Neural crest cell (in vitro differentiated cells): ENCODE data around the gene MYBBP1A. TPM values are rescaled to one million over a fixed set of nuclear protein-coding genes. Genes with fewer than 3 reads are reported as not detected.
A peak's percentile ranks its signal among the peaks of the same experiment; 100 is the strongest.

Source experiments
- DNase-seq: peaks from one replicate; pipeline ENCODE4 v3.0.0; 2021; ENCODE audit warnings: low read depth, mixed read lengths, low spot score
- H3K27ac Mint-ChIP-seq: one replicate; pipeline ENCODE4 v1.8.0; 2021; ENCODE audit warnings: mild to moderate bottlenecking, mixed read lengths; ENCODE audit not compliant: unreplicated experiment
- H3K27me3 Mint-ChIP-seq: 2 replicates; pipeline ENCODE4 v1.8.0; 2021; ENCODE audit warnings: low read depth, mild to moderate bottlenecking, mixed read lengths
- H3K36me3 Mint-ChIP-seq: 2 replicates; pipeline ENCODE4 v1.8.0; 2021; ENCODE audit warnings: low read depth, mild to moderate bottlenecking, mixed read lengths
- H3K4me1 Mint-ChIP-seq: 2 replicates; pipeline ENCODE4 v1.8.0; 2021; ENCODE audit warnings: mixed read lengths
- H3K4me3 Mint-ChIP-seq: one replicate; pipeline ENCODE4 v1.8.0; 2021; ENCODE audit warnings: mild to moderate bottlenecking, mixed read lengths
- H3K9me3 Mint-ChIP-seq: 2 replicates; pipeline ENCODE4 v1.8.0; 2021; ENCODE audit warnings: mixed read lengths
- CTCF ChIP-seq: fragments of 200-600 bp; sonication (generic); conservative IDR thresholded peaks from 2 replicates; pipeline ENCODE4 v1.5.0; 2021; ENCODE audit warnings: antibody characterized with exemption, mild to moderate bottlenecking
- total RNA-seq: library from RNA; stranded (reverse); gene quantifications from 2 replicates; pipeline ENCODE4 v1.2.1, GENCODE V29; 2021

The MYBBP1A gene
- total RNA-seq, 1 donor from 2014 or later = 69.3 TPM

- Mint-ChIP-seq H3K4me1 (peaks cover 3% of the 10 kb centered on the region), H3K9me3 (no peaks in the 10 kb centered on the region), H3K27ac (no peak overlapping the region), H3K27me3 (no peaks in the 10 kb centered on the region), H3K4me3 (no peak overlapping the region), H3K36me3 (no peaks in the 10 kb centered on the region)
- TF ChIP-seq CTCF = no peak
- no peak for DNase-seq
Observed at GRCh38 chr17:4513113-4514032, 41.8 kb downstream of the MYBBP1A start.

- Mint-ChIP-seq H3K9me3 (no peaks in the 10 kb centered on the region), H3K27ac (peak overlapping the region; percentile 67), H3K27me3 (no peaks in the 10 kb centered on the region), H3K4me3 (no peak overlapping the region), H3K4me1 (no peaks in the 10 kb centered on the region), H3K36me3 (no peaks in the 10 kb centered on the region)
- no peak for DNase-seq
- TF ChIP-seq CTCF = no peak
Observed at GRCh38 chr17:4512156-4513112, 42.8 kb downstream of the MYBBP1A start.

- TF ChIP-seq CTCF = no peak
- Mint-ChIP-seq H3K9me3 (no peaks in the 10 kb centered on the region), H3K27me3 (no peaks in the 10 kb centered on the region), H3K4me1 (no peaks in the 10 kb centered on the region), H3K36me3 (no peaks in the 10 kb centered on the region), H3K27ac (no peak overlapping the region), H3K4me3 (no peak overlapping the region)
- no peak for DNase-seq
Observed at GRCh38 chr17:4511199-4511932, 43.8 kb downstream of the MYBBP1A start.

- H3K27ac Mint-ChIP-seq = no peak overlapping the region
- no peak overlapping the region for H3K4me3 Mint-ChIP-seq
- no peaks in the 10 kb centered on the region for H3K27me3 Mint-ChIP-seq
- no peak for DNase-seq
- no peak for TF ChIP-seq CTCF
- H3K36me3 Mint-ChIP-seq = no peaks in the 10 kb centered on the region
- no peaks in the 10 kb centered on the region for H3K9me3 Mint-ChIP-seq
- no peaks in the 10 kb centered on the region for H3K4me1 Mint-ChIP-seq
Observed at GRCh38 chr17:4510618-4510941, 44.6 kb downstream of the MYBBP1A start.
